HFFc6 (cell line): Measurements from ENCODE around the gene CCDC92. TPM values are rescaled to one million over a fixed set of nuclear protein-coding genes. Genes with fewer than 3 reads are reported as not detected.

Source experiments
- DNase-seq: peaks from one replicate; pipeline ENCODE4 v3.0.0-alpha.2; 2018
- H3K27ac Mint-ChIP-seq: 2 replicates; pipeline ENCODE4 v1.8.0; 2020; ENCODE audit warnings: mild to moderate bottlenecking, mixed read lengths
- H3K27me3 Mint-ChIP-seq: 2 replicates; pipeline ENCODE4 v1.8.0; 2021; ENCODE audit warnings: mild to moderate bottlenecking, moderate library complexity, mixed read lengths; ENCODE audit not compliant: insufficient read depth
- H3K36me3 Mint-ChIP-seq: 2 replicates; pipeline ENCODE4 v1.8.0; 2021; ENCODE audit warnings: low read depth, mixed read lengths
- H3K4me1 Mint-ChIP-seq: 2 replicates; pipeline ENCODE4 v1.8.0; 2020; ENCODE audit warnings: low read depth, mixed read lengths
- H3K4me3 Mint-ChIP-seq: 2 replicates; pipeline ENCODE4 v1.8.0; 2020; ENCODE audit warnings: mild to moderate bottlenecking, moderate library complexity, mixed read lengths
- H3K9me3 Mint-ChIP-seq: 2 replicates; pipeline ENCODE4 v1.8.0; 2020; ENCODE audit warnings: mild to moderate bottlenecking, mixed read lengths
- CTCF ChIP-seq: fragments of 200-600 bp; sonication (generic); IDR thresholded peaks from 2 replicates; pipeline ENCODE4 v1.5.0; 2021; ENCODE audit warnings: antibody characterized with exemption, mild to moderate bottlenecking
- total RNA-seq, 6 experiments: library from RNA; stranded (reverse); fragmentation: NEBNext Ultra II Directional; extraction: Animal tissue kit (Norgen Biotek cat#: 25700); gene quantifications; 2 replicates in 1 of 6; 3 replicates in 5 of 6; pipeline ENCODE4 v1.2.3, GENCODE V29; 2021

CCDC92 gene
- total RNA-seq, 6 experiments from 2014 or later, result 48.3 to 55.1 (median 51.6) TPM

DNA sequence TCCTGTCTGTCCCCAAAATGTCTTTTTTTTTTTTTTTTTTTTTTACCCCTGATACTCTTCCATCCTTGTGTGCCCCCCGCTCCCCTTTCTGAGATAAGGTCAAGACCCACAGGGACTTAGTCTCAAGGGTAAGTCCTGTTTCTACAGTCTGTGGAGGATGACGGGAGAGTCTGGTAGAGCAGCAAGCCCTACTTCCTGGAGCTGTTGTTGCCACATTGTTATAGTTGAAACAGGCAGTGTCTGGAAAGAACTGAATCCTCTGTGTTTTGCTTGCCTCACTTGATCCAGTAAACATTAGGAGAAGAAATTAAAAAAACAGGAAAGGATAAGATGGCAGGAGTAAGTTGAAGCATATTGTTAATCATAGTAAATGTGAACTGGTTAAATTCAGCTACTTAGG, 45.9 kb upstream of the CCDC92 start:
- Mint-ChIP-seq H3K4me1 (0 out of 2 replicates have a peak, but pooled peaks cover 11% of the 10 kb centered on the region), H3K27ac (no peak overlapping the region), H3K9me3 (no peaks in the 10 kb centered on the region), H3K36me3 (no peaks in the 10 kb centered on the region), H3K4me3 (no peak overlapping the region), H3K27me3 (no peaks in the 10 kb centered on the region)
- TF ChIP-seq CTCF, result no peak
- DNase-seq, result no peak

- Mint-ChIP-seq H3K4me1 (0 out of 2 replicates have a peak, but pooled peaks cover 11% of the 10 kb centered on the region), H3K27ac (no peak overlapping the region), H3K27me3 (no peaks in the 10 kb centered on the region), H3K9me3 (no peaks in the 10 kb centered on the region), H3K4me3 (no peak overlapping the region), H3K36me3 (peaks cover 13% of the 10 kb centered on the region)
- TF ChIP-seq CTCF, result no peak
- no peak for DNase-seq
Measured at GRCh38 chr12:124017064-124017463, 44.4 kb upstream of the CCDC92 start.

- H3K4me3 Mint-ChIP-seq, result no peak overlapping the region
- no peaks in the 10 kb centered on the region for H3K9me3 Mint-ChIP-seq
- no peak overlapping the region for H3K27ac Mint-ChIP-seq
- no peaks in the 10 kb centered on the region for H3K27me3 Mint-ChIP-seq
- no peak for DNase-seq
- H3K4me1 Mint-ChIP-seq, result 0 out of 2 replicates have a peak, but pooled peaks cover 11% of the 10 kb centered on the region
- peaks cover 20% of the 10 kb centered on the region for H3K36me3 Mint-ChIP-seq
- no peak for TF ChIP-seq CTCF
Measured at GRCh38 chr12:124015494-124016461, 43.1 kb upstream of the CCDC92 start.

GRCh38 chr12:124013073-124013472, 40.4 kb upstream of the CCDC92 start:
- no peak for DNase-seq
- H3K27ac Mint-ChIP-seq, result no peak overlapping the region
- no peak for TF ChIP-seq CTCF
- H3K27me3 Mint-ChIP-seq, result no peaks in the 10 kb centered on the region
- H3K9me3 Mint-ChIP-seq, result no peaks in the 10 kb centered on the region
- H3K4me1 Mint-ChIP-seq, result peaks cover 7% of the 10 kb centered on the region
- peaks cover 25% of the 10 kb centered on the region for H3K36me3 Mint-ChIP-seq
- H3K4me3 Mint-ChIP-seq, result no peak overlapping the region

- Mint-ChIP-seq H3K27ac (no peak overlapping the region), H3K4me3 (no peak overlapping the region), H3K27me3 (no peaks in the 10 kb centered on the region), H3K36me3 (peaks cover 25% of the 10 kb centered on the region), H3K4me1 (peaks cover 18% of the 10 kb centered on the region), H3K9me3 (no peaks in the 10 kb centered on the region)
- DNase-seq, result no peak
- no peak for TF ChIP-seq CTCF
Measured at GRCh38 chr12:124011435-124012115, 38.9 kb upstream of the CCDC92 start.
